SK-N-SH (cell line): ENCODE data around the gene DNAJC5.

Experiments
- CTCF ChIP-seq: fragments of 200-600 bp; sonication (generic); IDR thresholded peaks from 2 replicates; pipeline ENCODE4 v1.6.1; 2017; ENCODE audit warnings: antibody characterized with exemption, mild to moderate bottlenecking, moderate library complexity
- EP300 ChIP-seq, 2 experiments: IDR thresholded peaks; 2 replicates each; pipeline versions ENCODE4 v1.4.0 to v1.6.1; 2012; ENCODE audit warnings: borderline replicate concordance in 1 of 2, low read depth in 1 of 2, low read length in 1 of 2
- GABPA ChIP-seq: IDR thresholded peaks from 2 replicates; pipeline ENCODE4 v1.4.0; 2012; ENCODE audit warnings: low read depth, mild to moderate bottlenecking
- JUND ChIP-seq: IDR thresholded peaks from 2 replicates; pipeline ENCODE4 v1.4.0; 2012
- NFIC ChIP-seq: IDR thresholded peaks from 2 replicates; pipeline ENCODE4 v1.4.0; 2012; ENCODE audit warnings: borderline replicate concordance
- NRF1 ChIP-seq: IDR thresholded peaks from 2 replicates; pipeline ENCODE4 v1.6.1; 2012; ENCODE audit warnings: low read depth, mild to moderate bottlenecking, low read length
- TCF12 ChIP-seq: IDR thresholded peaks from 2 replicates; pipeline ENCODE4 v1.4.0; 2012
- ZBTB33 ChIP-seq: IDR thresholded peaks from 2 replicates; pipeline ENCODE4 v1.4.0; 2012; ENCODE audit warnings: low read depth, borderline replicate concordance
- TF ChIP-seq, protein P1 (sequence below): IDR thresholded peaks from 2 replicates; pipeline ENCODE4 v1.4.0; 2012; ENCODE audit warnings: low read depth
- TF ChIP-seq, protein P2 (sequence below): IDR thresholded peaks from 2 replicates; pipeline ENCODE4 v1.6.1; 2012; ENCODE audit warnings: mild to moderate bottlenecking, low read depth, low read length, moderate library complexity

DNA sequence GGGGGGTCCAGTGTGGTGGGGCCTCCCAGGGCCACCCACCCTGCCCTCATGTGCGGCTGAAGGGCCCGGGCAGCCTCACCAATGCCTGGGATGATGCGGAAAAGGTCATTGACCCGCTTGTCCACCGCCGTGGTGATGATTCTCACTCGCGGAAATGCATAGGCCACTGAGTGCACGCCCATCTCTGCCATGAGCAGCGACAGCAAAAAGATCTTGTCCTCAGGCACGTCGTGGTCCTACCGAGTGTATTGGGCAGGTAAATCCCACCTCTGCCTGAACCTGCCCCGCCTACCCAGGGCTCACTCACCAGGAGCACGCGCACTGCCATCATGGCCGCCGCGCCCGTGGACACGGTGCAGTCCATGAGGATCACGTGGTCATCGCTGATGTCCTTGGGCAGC is 45.1 kb downstream of the DNAJC5 start:
- no peak for TF ChIP-seq JUND
- TF ChIP-seq, protein P1, sequence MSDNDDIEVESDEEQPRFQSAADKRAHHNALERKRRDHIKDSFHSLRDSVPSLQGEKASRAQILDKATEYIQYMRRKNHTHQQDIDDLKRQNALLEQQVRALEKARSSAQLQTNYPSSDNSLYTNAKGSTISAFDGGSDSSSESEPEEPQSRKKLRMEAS = no peak
- TF ChIP-seq GABPA = no peak
- TF ChIP-seq, protein P2, sequence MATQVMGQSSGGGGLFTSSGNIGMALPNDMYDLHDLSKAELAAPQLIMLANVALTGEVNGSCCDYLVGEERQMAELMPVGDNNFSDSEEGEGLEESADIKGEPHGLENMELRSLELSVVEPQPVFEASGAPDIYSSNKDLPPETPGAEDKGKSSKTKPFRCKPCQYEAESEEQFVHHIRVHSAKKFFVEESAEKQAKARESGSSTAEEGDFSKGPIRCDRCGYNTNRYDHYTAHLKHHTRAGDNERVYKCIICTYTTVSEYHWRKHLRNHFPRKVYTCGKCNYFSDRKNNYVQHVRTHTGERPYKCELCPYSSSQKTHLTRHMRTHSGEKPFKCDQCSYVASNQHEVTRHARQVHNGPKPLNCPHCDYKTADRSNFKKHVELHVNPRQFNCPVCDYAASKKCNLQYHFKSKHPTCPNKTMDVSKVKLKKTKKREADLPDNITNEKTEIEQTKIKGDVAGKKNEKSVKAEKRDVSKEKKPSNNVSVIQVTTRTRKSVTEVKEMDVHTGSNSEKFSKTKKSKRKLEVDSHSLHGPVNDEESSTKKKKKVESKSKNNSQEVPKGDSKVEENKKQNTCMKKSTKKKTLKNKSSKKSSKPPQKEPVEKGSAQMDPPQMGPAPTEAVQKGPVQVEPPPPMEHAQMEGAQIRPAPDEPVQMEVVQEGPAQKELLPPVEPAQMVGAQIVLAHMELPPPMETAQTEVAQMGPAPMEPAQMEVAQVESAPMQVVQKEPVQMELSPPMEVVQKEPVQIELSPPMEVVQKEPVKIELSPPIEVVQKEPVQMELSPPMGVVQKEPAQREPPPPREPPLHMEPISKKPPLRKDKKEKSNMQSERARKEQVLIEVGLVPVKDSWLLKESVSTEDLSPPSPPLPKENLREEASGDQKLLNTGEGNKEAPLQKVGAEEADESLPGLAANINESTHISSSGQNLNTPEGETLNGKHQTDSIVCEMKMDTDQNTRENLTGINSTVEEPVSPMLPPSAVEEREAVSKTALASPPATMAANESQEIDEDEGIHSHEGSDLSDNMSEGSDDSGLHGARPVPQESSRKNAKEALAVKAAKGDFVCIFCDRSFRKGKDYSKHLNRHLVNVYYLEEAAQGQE = no peak
- no peak for TF ChIP-seq NFIC
- TF ChIP-seq CTCF = no peak
- no peak for TF ChIP-seq ZBTB33
- TF ChIP-seq EP300 (IDR thresholded peaks at IDR 0.05; ENCODE audit: borderline replicate concordance in 1 of 2, low read depth in 1 of 2, low read length in 1 of 2) = no peak
- no peak for TF ChIP-seq TCF12
- TF ChIP-seq NRF1 = no peak
